Spleen (tissue), 11 donors: ENCODE measurements around the gene FBXO28. TPM values are rescaled to one million over a fixed set of nuclear protein-coding genes. Genes with fewer than 3 reads are reported as not detected.
A peak's percentile ranks its signal among the peaks of the same experiment; 100 is the strongest.

ENCODE experiments used
- DNase-seq: peaks from one replicate; pipeline ENCODE4 v3.0.0-alpha.2; 2020
- H3K27ac ChIP-seq, 8 donors: fragments of 200-600 bp; sonication (generic) in 7 of 8; 1 replicate in 4 of 8; 2 replicates in 4 of 8; pipeline versions ENCODE4 v1.5.0 to v1.8.0; 2016 to 2021; ENCODE audit warnings: inconsistent platforms in 4 of 8, mild to moderate bottlenecking in 4 of 8, moderate library complexity in 1 of 8
- H3K27me3 ChIP-seq, 7 donors: fragments of 200-600 bp; sonication (generic) in 6 of 7; replicated peaks in 1 of 7; 1 replicate in 4 of 7; 2 replicates in 3 of 7; pipeline versions ENCODE4 v1.5.0 to v1.8.0; 2016 to 2021; ENCODE audit warnings: inconsistent platforms in 3 of 7, mild to moderate bottlenecking in 1 of 7
- H3K36me3 ChIP-seq, 6 donors: fragments of 200-600 bp; sonication (generic) in 5 of 6; 1 replicate in 4 of 6; 2 replicates in 2 of 6; pipeline versions ENCODE4 v1.5.0 to v1.8.0; 2016 to 2021; ENCODE audit warnings: inconsistent platforms in 2 of 6
- H3K4me1 ChIP-seq, 6 donors: fragments of 200-600 bp; sonication (generic) in 5 of 6; 1 replicate in 3 of 6; 2 replicates in 3 of 6; pipeline versions ENCODE4 v1.5.0 to v1.8.0; 2016 to 2021; ENCODE audit warnings: inconsistent platforms in 3 of 6
- H3K4me3 ChIP-seq, 8 donors: fragments of 200-600 bp; sonication (generic) in 7 of 8; 1 replicate in 4 of 8; 2 replicates in 4 of 8; pipeline versions ENCODE4 v1.5.0 to v1.8.0; 2016 to 2021; ENCODE audit warnings: inconsistent platforms in 4 of 8, mild to moderate bottlenecking in 4 of 8, moderate library complexity in 2 of 8
- H3K9me3 ChIP-seq, 8 donors: fragments of 200-600 bp; sonication (generic) in 7 of 8; 1 replicate in 4 of 8; 2 replicates in 4 of 8; pipeline versions ENCODE4 v1.5.0 to v1.8.0; 2016 to 2021; ENCODE audit warnings: inconsistent platforms in 4 of 8
- CTCF ChIP-seq, 11 experiments: fragments of 200-600 bp in 7 of 11; fragments of 450-650 bp in 4 of 11; sonication (generic) in 4 of 11; IDR thresholded peaks in 8 of 11; conservative IDR thresholded peaks in 3 of 11; 1 replicate in 7 of 11; 2 replicates in 4 of 11; pipeline versions ENCODE4 v1.4.0 to v1.8.0; 2016 to 2021; ENCODE audit warnings: antibody characterized with exemption in 11 of 11, inconsistent platforms in 4 of 11, mild to moderate bottlenecking in 1 of 11
- POLR2A ChIP-seq, 3 donors: fragments of 450-650 bp; IDR thresholded peaks; one replicate each; pipeline ENCODE4 v1.5.1; 2017; ENCODE audit warnings: antibody characterized with exemption in 3 of 3, mild to moderate bottlenecking in 1 of 3
- POLR2AphosphoS5 ChIP-seq, 3 donors: sonication (generic); formaldehyde crosslinking; IDR thresholded peaks; one replicate each; pipeline ENCODE4 v1.5.1; 2017; ENCODE audit warnings: antibody characterized with exemption in 3 of 3
- WGBS, 5 donors: extraction: QIAGEN DNeasy Blood & Tissue Kit in 3 of 5; methylation state at CpG; one replicate each; pipeline versions ENCODE4 v1.1.5 to v1.1.7; 2013 to 2018; 5-methylcytosine and 5-hydroxymethylcytosine counted together
- intact Hi-C: fragments of 100-400 bp; cut with DNase I; formaldehyde crosslinking; loops from one replicate; pipeline ENCODE4 v1.15.0; 2023; ENCODE audit warnings: low total_unique reads
- polyA plus RNA-seq, 3 donors: library from polyadenylated mRNA; stranded (reverse); fragments of 200-250 nt; gene quantifications; one replicate each; pipeline ENCODE4 v1.2.1, GENCODE V29; 2013
- total RNA-seq, 7 donors: library from RNA; depleted of rRNA in 3 of 7; stranded (reverse); fragments of >200 nt in 3 of 7; fragmentation: NEBNext Ultra II Directional in 4 of 7; extraction: Animal tissue kit (Norgen Biotek cat#: 25700) in 4 of 7; gene quantifications; one replicate each; pipeline versions ENCODE4 v1.1.0 to v1.2.1, GENCODE V29; 2016 to 2021
- donor health status: healthy with polysubstance abuse.
- donor health status: DM: no; HTN: no; CAD: no; lungs with moderate emphysema.
- donor health status: DM: no; HTN: no; CAD: no.
- donor health status: Bipolar disorder and iron deficiency.
- donor health status: healthy.
- donor health status: DM: no; HTN: no; CAD: no.
- donor health status: DM: yes; HTN: yes; CAD: no.

Gene FBXO28
- total and polyA plus RNA-seq, 10 donors = 7.3 to 34.5 (median 25.9) TPM

DNA sequence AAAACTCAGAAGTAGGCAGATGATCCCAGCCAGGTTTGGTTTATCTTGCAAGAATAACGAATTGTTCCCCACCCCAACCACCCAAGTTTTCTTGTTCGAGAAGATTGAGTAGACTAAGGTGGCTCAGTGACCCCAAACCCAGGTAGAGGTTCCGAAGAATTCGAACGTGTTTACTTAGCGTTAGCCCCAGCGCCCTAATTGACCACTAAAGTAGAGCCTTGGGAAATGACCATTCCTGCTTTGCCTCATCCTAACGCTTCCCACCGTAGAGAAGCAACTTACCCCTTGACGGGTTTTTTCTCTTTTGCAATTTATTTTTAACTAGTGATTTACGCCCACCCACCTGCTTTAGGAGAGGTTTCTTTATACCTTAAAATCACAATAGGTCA lies 870 bp downstream of the FBXO28 start:
- Histone ChIP-seq H3K36me3 (peaks cover 0 to 23% (median 0%) of the 10 kb centered on the region in 6 donors), H3K27me3 (no peaks in the 10 kb centered on the region), H3K27ac (peak overlapping the region; percentile 91 to 98 (median 98)), H3K9me3 (no peaks in the 10 kb centered on the region), H3K4me1 (peaks cover 21 to 60% (median 34%) of the 10 kb centered on the region in 6 donors), H3K4me3 (peak overlapping the region; percentile 61 to 88 (median 78))
- 1 to 3% (median 2%) methylated on average over 11 of the region's 11 CpGs for WGBS, 5 donors
- TF ChIP-seq POLR2A (IDR thresholded peaks at IDR 0.05) (no peak), CTCF (IDR thresholded peaks at IDR 0.05 in 8 of 11, conservative IDR thresholded peaks at IDR 0.05 in 3 of 11) (no peak), POLR2AphosphoS5 (IDR thresholded peaks at IDR 0.05) (no peak)
- DNase-seq = no peak
- intact Hi-C loops = loop anchor here (5.0 kb wide), 1 partner anchor 343 kb away; no protein-coding TSS in a partner anchor

DNA sequence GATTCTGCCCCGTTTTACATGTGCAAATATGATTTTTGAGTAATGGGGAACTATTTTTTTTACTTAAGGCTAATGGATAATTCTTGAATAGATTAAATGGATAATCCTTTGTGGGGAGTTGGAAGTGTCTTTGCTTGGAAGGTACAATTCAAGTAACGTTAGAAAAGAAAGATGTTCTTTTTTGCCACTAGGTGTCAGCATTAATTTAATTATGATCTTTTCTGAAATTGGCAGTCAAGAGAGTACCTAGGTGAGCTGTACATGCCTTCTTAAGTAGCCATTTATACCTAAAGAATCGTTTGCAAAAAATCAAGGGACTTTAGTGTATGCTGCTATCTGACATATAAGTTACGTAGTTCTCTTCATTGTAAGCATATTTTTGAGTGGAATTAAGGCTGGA lies 2.2 kb downstream of the FBXO28 start:
- intact Hi-C loops = loop anchor here (2.0 to 5.0 kb wide), 2 partner anchors 217 to 341 kb away; no protein-coding TSS in a partner anchor
- peak in 1 of 3 donors; percentile 17 for TF ChIP-seq POLR2A (IDR thresholded peaks at IDR 0.05)
- TF ChIP-seq CTCF (IDR thresholded peaks at IDR 0.05 in 8 of 11, conservative IDR thresholded peaks at IDR 0.05 in 3 of 11) = peak; percentile 5 to 74 (median 57)
- no peak for TF ChIP-seq POLR2AphosphoS5 (IDR thresholded peaks at IDR 0.05)
- whole genome bisulfite sequencing, 5 donors = 14 to 21% (median 17%) methylated on average over 4 of the region's 4 CpGs
- H3K27me3 ChIP-seq = no peaks in the 10 kb centered on the region
- peaks cover 0 to 36% (median 0%) of the 10 kb centered on the region in 6 donors for H3K36me3 ChIP-seq
- DNase-seq = no peak
- H3K4me1 ChIP-seq = peaks cover 21 to 73% (median 34%) of the 10 kb centered on the region in 6 donors
- no peak overlapping the region for H3K27ac ChIP-seq
- peak overlapping the region in 1 of 8 donors; percentile 88 for H3K4me3 ChIP-seq
- no peaks in the 10 kb centered on the region for H3K9me3 ChIP-seq

DNA sequence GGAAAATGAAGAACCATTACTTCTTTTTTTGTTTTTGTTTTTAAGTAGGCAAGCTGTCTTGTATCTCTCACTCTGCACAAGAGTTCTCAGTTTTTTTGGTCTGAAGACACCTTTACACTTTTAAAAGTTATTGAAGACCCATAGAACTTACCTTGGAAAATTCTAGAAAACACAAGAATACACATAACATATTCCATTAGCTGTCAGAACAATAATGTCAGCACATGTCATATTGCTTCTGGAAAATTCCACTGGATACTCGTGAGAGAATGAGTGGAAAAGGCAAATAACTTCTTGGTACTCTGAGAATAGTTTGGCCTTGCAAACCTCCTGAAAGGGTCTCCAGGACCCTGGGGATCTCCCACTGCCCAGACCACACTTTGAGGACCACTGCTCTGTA lies 4.8 kb downstream of the FBXO28 start:
- Histone ChIP-seq H3K36me3 (peaks cover 0 to 42% (median 0%) of the 10 kb centered on the region in 6 donors), H3K4me1 (peaks cover 21 to 80% (median 28%) of the 10 kb centered on the region in 6 donors), H3K9me3 (no peaks in the 10 kb centered on the region), H3K27me3 (no peaks in the 10 kb centered on the region), H3K4me3 (no peak overlapping the region), H3K27ac (no peak overlapping the region)
- DNase-seq = no peak
- no peak for TF ChIP-seq CTCF (IDR thresholded peaks at IDR 0.05 in 8 of 11, conservative IDR thresholded peaks at IDR 0.05 in 3 of 11)
- TF ChIP-seq POLR2A (IDR thresholded peaks at IDR 0.05) = no peak
- no peak for TF ChIP-seq POLR2AphosphoS5 (IDR thresholded peaks at IDR 0.05)
- 62 to 81% (median 67%) methylated on average over 1 of the region's 1 CpG for WGBS, 5 donors
- intact Hi-C loops = loop anchor here (5.0 kb wide), 1 partner anchor 339 kb away; no protein-coding TSS in a partner anchor

GRCh38 chr1:224123136-224123535 lies 9.2 kb downstream of the FBXO28 start:
- H3K9me3 ChIP-seq = no peaks in the 10 kb centered on the region
- 79 to 97% (median 87%) methylated on average over 4 of the region's 4 CpGs for WGBS, 5 donors
- H3K4me1 ChIP-seq = peaks cover 0 to 82% (median 2%) of the 10 kb centered on the region in 6 donors
- H3K4me3 ChIP-seq = no peak overlapping the region
- H3K36me3 ChIP-seq = peaks cover 0 to 50% (median 0%) of the 10 kb centered on the region in 6 donors
- no peak for DNase-seq
- no peak overlapping the region for H3K27ac ChIP-seq
- H3K27me3 ChIP-seq = no peaks in the 10 kb centered on the region
- intact Hi-C loops = no loop called here
- TF ChIP-seq POLR2A (IDR thresholded peaks at IDR 0.05) (no peak), CTCF (IDR thresholded peaks at IDR 0.05 in 8 of 11, conservative IDR thresholded peaks at IDR 0.05 in 3 of 11) (no peak), POLR2AphosphoS5 (IDR thresholded peaks at IDR 0.05) (no peak)
